SK-N-SH treated with all-trans-retinoic acid at 6 μM for 48 hours (cell line): Measurements from ENCODE around the gene KIF3C.

Experiments
- BACH2 ChIP-seq: fragments of 250-450 bp; sonication (Bioruptor Pico); IDR thresholded peaks from 2 replicates; pipeline ENCODE4 v1.9.0; 2021; ENCODE audit warnings: mild to moderate bottlenecking, borderline replicate concordance
- CREB5 ChIP-seq: fragments of 250-450 bp; sonication (Bioruptor Pico); IDR thresholded peaks from 2 replicates; pipeline ENCODE4 v1.5.1; 2020; ENCODE audit warnings: low read depth, mild to moderate bottlenecking, moderate library complexity
- CSDC2 ChIP-seq: fragments of 250-450 bp; sonication (Bioruptor Pico); IDR thresholded peaks from 2 replicates; pipeline ENCODE4 v1.5.0; 2020; ENCODE audit warnings: mild to moderate bottlenecking, moderate library complexity
- ESRRG ChIP-seq: fragments of 250-450 bp; sonication (Bioruptor Pico); IDR thresholded peaks from 2 replicates; pipeline ENCODE4 v1.6.1; 2021; ENCODE audit warnings: mild to moderate bottlenecking
- ISL1 ChIP-seq: fragments of 250-450 bp; sonication (Bioruptor Pico); IDR thresholded peaks from 2 replicates; pipeline ENCODE4 v2.1.2; 2022; ENCODE audit warnings: mild to moderate bottlenecking, moderate library complexity
- OSR1 ChIP-seq: fragments of 250-450 bp; sonication (Bioruptor Pico); IDR thresholded peaks from 2 replicates; pipeline ENCODE4 v1.8.0; 2022; ENCODE audit warnings: moderate library complexity, mild to moderate bottlenecking, inconsistent platforms
- POU6F1 ChIP-seq: fragments of 250-450 bp; sonication (Bioruptor Pico); IDR thresholded peaks from 2 replicates; pipeline ENCODE4 v1.8.0; 2021; ENCODE audit warnings: low read depth, mild to moderate bottlenecking, moderate library complexity, borderline replicate concordance
- ZNF70 ChIP-seq: fragments of 450-650 bp; formaldehyde crosslinking; IDR thresholded peaks from 2 replicates; pipeline ENCODE4 v1.5.0; 2020; ENCODE audit warnings: mild to moderate bottlenecking, moderate library complexity
- TF ChIP-seq, protein P1 (sequence below): fragments of 250-450 bp; sonication (Bioruptor Pico); IDR thresholded peaks from 2 replicates; pipeline ENCODE4 v1.8.0; 2020; ENCODE audit warnings: mild to moderate bottlenecking, moderate library complexity, borderline replicate concordance
- TF ChIP-seq, protein P2 (sequence below): fragments of 250-450 bp; sonication (Bioruptor Pico); IDR thresholded peaks from 2 replicates; pipeline ENCODE4 v1.5.1; 2021; ENCODE audit warnings: mild to moderate bottlenecking, moderate library complexity

DNA sequence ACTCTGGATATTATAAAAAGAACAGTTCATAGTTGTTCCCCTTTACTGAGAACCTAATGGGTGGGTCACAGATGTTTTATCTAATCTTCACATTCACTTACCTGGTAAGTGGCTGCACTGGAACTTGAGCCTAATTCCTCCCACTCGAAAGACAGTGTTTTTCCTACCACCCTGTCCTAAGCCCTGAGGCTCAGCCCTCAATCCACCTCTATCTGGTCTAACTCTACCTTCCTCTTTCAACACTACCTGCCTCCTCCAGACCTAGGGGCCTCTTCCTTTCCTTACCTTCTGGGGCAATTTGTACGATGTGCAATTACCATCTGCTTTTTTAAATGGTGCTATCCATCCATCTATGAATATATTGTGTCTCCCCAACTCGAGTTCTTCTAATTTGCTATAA lies 9.7 kb upstream of the KIF3C start:
- TF ChIP-seq, protein P1, sequence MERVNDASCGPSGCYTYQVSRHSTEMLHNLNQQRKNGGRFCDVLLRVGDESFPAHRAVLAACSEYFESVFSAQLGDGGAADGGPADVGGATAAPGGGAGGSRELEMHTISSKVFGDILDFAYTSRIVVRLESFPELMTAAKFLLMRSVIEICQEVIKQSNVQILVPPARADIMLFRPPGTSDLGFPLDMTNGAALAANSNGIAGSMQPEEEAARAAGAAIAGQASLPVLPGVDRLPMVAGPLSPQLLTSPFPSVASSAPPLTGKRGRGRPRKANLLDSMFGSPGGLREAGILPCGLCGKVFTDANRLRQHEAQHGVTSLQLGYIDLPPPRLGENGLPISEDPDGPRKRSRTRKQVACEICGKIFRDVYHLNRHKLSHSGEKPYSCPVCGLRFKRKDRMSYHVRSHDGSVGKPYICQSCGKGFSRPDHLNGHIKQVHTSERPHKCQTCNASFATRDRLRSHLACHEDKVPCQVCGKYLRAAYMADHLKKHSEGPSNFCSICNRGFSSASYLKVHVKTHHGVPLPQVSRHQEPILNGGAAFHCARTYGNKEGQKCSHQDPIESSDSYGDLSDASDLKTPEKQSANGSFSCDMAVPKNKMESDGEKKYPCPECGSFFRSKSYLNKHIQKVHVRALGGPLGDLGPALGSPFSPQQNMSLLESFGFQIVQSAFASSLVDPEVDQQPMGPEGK (CRISPR knock-in tag) = no peak
- no peak for TF ChIP-seq ISL1 (CRISPR knock-in tag)
- no peak for TF ChIP-seq OSR1
- TF ChIP-seq CREB5 (CRISPR knock-in tag) = no peak
- no peak for TF ChIP-seq ESRRG (CRISPR knock-in tag)
- TF ChIP-seq CSDC2 (CRISPR knock-in tag) = no peak
- TF ChIP-seq, protein P2, sequence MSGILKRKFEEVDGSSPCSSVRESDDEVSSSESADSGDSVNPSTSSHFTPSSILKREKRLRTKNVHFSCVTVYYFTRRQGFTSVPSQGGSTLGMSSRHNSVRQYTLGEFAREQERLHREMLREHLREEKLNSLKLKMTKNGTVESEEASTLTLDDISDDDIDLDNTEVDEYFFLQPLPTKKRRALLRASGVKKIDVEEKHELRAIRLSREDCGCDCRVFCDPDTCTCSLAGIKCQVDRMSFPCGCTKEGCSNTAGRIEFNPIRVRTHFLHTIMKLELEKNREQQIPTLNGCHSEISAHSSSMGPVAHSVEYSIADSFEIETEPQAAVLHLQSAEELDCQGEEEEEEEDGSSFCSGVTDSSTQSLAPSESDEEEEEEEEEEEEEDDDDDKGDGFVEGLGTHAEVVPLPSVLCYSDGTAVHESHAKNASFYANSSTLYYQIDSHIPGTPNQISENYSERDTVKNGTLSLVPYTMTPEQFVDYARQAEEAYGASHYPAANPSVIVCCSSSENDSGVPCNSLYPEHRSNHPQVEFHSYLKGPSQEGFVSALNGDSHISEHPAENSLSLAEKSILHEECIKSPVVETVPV (CRISPR knock-in tag) = no peak
- TF ChIP-seq ZNF70 (CRISPR knock-in tag) = no peak
- TF ChIP-seq POU6F1 (CRISPR knock-in tag) = no peak
- no peak for TF ChIP-seq BACH2 (CRISPR knock-in tag)
